Astrocyte (in vitro differentiated cells and primary cell): ENCODE data around the gene RAB3A. TPM values are rescaled to one million over a fixed set of nuclear protein-coding genes. Genes with fewer than 3 reads are reported as not detected.

Source experiments
- DNase-seq: peaks from one replicate; pipeline ENCODE4 v3.0.0-alpha.2; 2010; ENCODE audit warnings: low read depth
- FAIRE-seq: peaks from 2 replicates; lab custom pipeline; 2011; peaks lifted over from hg19 to GRCh38; lab: Jason Lieb, UNC
- H2AFZ ChIP-seq: 2 replicates; pipeline ENCODE4 v1.6.0; 2012; ENCODE audit warnings: low read depth, low read length, inconsistent platforms
- H3K27ac ChIP-seq: 2 replicates; pipeline ENCODE4 v1.5.1; 2011; ENCODE audit warnings: low read depth, low read length, inconsistent platforms
- H3K27me3 ChIP-seq: 2 replicates; pipeline ENCODE4 v1.6.0; 2011; ENCODE audit warnings: low read length, inconsistent platforms; ENCODE audit not compliant: insufficient read depth
- H3K36me3 ChIP-seq: 2 replicates; pipeline ENCODE4 v1.5.1; 2011; ENCODE audit warnings: low read length, inconsistent platforms; ENCODE audit not compliant: insufficient read depth
- H3K4me1 ChIP-seq: 2 replicates; pipeline ENCODE4 v1.5.1; 2011; ENCODE audit warnings: low read length, inconsistent platforms; ENCODE audit not compliant: insufficient read depth
- H3K4me2 ChIP-seq: 2 replicates; pipeline ENCODE4 v1.6.0; 2012; ENCODE audit warnings: low read length, inconsistent platforms
- H3K4me3 ChIP-seq: 2 replicates; pipeline ENCODE4 v1.5.1; 2011; ENCODE audit warnings: low read depth, mild to moderate bottlenecking, low read length, inconsistent platforms; ENCODE audit not compliant: insufficient read depth
- H3K79me2 ChIP-seq: 2 replicates; pipeline ENCODE4 v1.6.0; 2012; ENCODE audit warnings: mild to moderate bottlenecking, low read length, inconsistent platforms; ENCODE audit not compliant: insufficient read depth
- H3K9ac ChIP-seq: 2 replicates; pipeline ENCODE4 v1.6.0; 2012; ENCODE audit warnings: mild to moderate bottlenecking, low read length, inconsistent platforms
- H3K9me3 ChIP-seq: 2 replicates; pipeline ENCODE4 v1.5.1; 2012; ENCODE audit warnings: low read depth, mild to moderate bottlenecking, low read length, inconsistent platforms; ENCODE audit not compliant: insufficient read depth
- H4K20me1 ChIP-seq: 2 replicates; pipeline ENCODE4 v1.6.0; 2012; ENCODE audit warnings: low read length, inconsistent platforms; ENCODE audit not compliant: insufficient read depth
- H3K27ac Mint-ChIP-seq: one replicate; pipeline ENCODE4 v1.8.0; 2021; ENCODE audit warnings: mild to moderate bottlenecking, mixed read lengths; ENCODE audit not compliant: unreplicated experiment
- H3K27me3 Mint-ChIP-seq: one replicate; pipeline ENCODE4 v1.8.0; 2021; ENCODE audit warnings: low read depth, mixed read lengths; ENCODE audit not compliant: unreplicated experiment
- H3K36me3 Mint-ChIP-seq: one replicate; pipeline ENCODE4 v1.8.0; 2021; ENCODE audit warnings: low read depth, mixed read lengths; ENCODE audit not compliant: unreplicated experiment
- H3K4me1 Mint-ChIP-seq: one replicate; pipeline ENCODE4 v1.8.0; 2021; ENCODE audit warnings: low read depth, mixed read lengths; ENCODE audit not compliant: unreplicated experiment
- H3K4me3 Mint-ChIP-seq: one replicate; pipeline ENCODE4 v1.8.0; 2021; ENCODE audit warnings: mild to moderate bottlenecking, moderate library complexity, mixed read lengths; ENCODE audit not compliant: unreplicated experiment
- H3K9me3 Mint-ChIP-seq: one replicate; pipeline ENCODE4 v1.8.0; 2021; ENCODE audit warnings: mild to moderate bottlenecking, mixed read lengths; ENCODE audit not compliant: unreplicated experiment
- EZH2 ChIP-seq: IDR thresholded peaks from 2 replicates; pipeline ENCODE4 v1.6.1; 2012; ENCODE audit warnings: mild to moderate bottlenecking, low read length, inconsistent platforms; ENCODE audit not compliant: insufficient read depth
- total RNA-seq: library from RNA; stranded (reverse); gene quantifications from 2 replicates; pipeline ENCODE4 v1.2.1, GENCODE V29; 2021
- TF ChIP-seq, protein P1 (sequence below): IDR thresholded peaks from 2 replicates; pipeline ENCODE4 v1.5.1; 2011; ENCODE audit warnings: low read depth, mild to moderate bottlenecking, inconsistent platforms, low read length, moderate library complexity; ENCODE audit not compliant: insufficient read depth

Gene RAB3A
- total RNA-seq, 1 donor from 2014 or later: 7.5 TPM

DNA sequence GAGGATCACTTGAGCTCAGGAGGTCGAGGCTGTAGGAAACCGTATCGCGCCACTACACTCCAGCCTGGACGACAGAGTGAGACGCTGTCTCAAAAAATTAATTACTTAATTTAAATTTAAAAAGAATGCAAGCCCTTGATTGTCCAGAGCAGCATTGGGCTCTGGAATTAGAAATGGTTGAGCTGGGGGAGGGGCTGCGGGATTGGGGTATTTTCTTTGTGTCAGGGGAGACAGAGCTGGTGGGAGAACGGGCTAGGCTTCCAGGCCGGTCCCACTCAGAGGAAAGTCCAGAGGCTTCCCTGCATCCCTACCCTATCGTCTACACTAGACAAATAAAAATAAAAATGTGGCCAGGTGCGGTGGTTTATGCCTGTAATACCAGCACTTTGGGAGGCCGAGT is 2.2 kb upstream of the RAB3A start:
- H3K4me3 Mint-ChIP-seq: no peak overlapping the region
- peaks cover 2% of the 10 kb centered on the region for H3K4me1 Mint-ChIP-seq
- Histone ChIP-seq H3K79me2 (peaks cover 3% of the 10 kb centered on the region), H3K4me2 (peak overlapping the region; percentile 87), H3K27me3 (no peaks in the 10 kb centered on the region), H3K4me3 (no peak overlapping the region), H3K36me3 (no peaks in the 10 kb centered on the region), H3K4me1 (peaks cover 18% of the 10 kb centered on the region), H3K9ac (peak overlapping the region; percentile 83), H4K20me1 (peaks cover 11% of the 10 kb centered on the region), H3K27ac (peak overlapping the region; percentile 86), H3K9me3 (no peaks in the 10 kb centered on the region), H2AFZ (peak overlapping the region; percentile 35)
- peak overlapping the region; percentile 91 for H3K27ac Mint-ChIP-seq
- TF ChIP-seq EZH2: no peak
- TF ChIP-seq, protein P1, sequence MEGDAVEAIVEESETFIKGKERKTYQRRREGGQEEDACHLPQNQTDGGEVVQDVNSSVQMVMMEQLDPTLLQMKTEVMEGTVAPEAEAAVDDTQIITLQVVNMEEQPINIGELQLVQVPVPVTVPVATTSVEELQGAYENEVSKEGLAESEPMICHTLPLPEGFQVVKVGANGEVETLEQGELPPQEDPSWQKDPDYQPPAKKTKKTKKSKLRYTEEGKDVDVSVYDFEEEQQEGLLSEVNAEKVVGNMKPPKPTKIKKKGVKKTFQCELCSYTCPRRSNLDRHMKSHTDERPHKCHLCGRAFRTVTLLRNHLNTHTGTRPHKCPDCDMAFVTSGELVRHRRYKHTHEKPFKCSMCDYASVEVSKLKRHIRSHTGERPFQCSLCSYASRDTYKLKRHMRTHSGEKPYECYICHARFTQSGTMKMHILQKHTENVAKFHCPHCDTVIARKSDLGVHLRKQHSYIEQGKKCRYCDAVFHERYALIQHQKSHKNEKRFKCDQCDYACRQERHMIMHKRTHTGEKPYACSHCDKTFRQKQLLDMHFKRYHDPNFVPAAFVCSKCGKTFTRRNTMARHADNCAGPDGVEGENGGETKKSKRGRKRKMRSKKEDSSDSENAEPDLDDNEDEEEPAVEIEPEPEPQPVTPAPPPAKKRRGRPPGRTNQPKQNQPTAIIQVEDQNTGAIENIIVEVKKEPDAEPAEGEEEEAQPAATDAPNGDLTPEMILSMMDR: no peak
- peaks cover 12% of the 10 kb centered on the region for H3K27me3 Mint-ChIP-seq
- FAIRE-seq: no peak
- H3K36me3 Mint-ChIP-seq: peaks cover 11% of the 10 kb centered on the region
- no peak for DNase-seq
- H3K9me3 Mint-ChIP-seq: peaks cover 2% of the 10 kb centered on the region

DNA sequence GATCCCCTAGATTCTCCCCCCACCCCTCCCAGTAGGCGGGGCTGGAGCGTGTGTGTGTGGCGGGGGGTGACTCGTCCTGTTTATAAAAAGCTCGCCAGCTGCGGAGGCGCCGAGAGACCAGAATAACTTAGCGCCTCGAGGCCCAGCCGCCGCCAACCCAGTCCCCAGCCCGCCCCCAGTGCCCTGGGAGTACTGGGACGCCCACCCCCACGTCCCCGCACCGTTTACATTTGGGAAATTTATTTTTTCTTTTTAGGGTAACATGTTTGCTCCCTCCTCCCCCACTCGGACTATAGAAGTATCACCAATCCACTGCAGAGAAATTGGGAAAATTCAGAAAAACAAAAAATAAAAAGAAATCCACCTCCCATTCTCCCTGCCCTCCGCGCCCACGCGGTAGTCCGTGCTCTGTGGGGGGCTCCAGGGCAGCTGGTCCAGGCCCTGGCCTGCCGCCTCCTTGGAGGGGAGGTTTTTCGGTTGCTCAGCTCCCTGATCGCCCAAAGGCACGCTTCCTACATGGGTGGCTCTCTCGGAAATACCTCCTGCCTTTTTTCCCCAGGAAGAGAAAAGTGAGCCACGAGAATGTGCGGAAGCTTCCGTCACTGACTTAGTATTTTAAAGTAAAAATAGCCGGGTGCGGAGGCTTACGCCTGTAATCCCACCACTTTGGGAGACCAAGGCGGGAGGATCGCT is 1.5 kb upstream of the RAB3A start:
- Histone ChIP-seq H3K79me2 (peaks cover 3% of the 10 kb centered on the region), H3K4me1 (peaks cover 18% of the 10 kb centered on the region), H3K9ac (peak overlapping the region; percentile 83), H3K27ac (peak overlapping the region; percentile 86), H3K4me2 (peak overlapping the region; percentile 87), H3K27me3 (no peaks in the 10 kb centered on the region), H3K4me3 (peak overlapping the region; percentile 55), H3K9me3 (no peaks in the 10 kb centered on the region), H2AFZ (peak overlapping the region; percentile 63), H3K36me3 (no peaks in the 10 kb centered on the region), H4K20me1 (peaks cover 11% of the 10 kb centered on the region)
- H3K27me3 Mint-ChIP-seq: peaks cover 5% of the 10 kb centered on the region
- no peak for TF ChIP-seq EZH2
- TF ChIP-seq, protein P1: no peak
- FAIRE-seq: no peak
- H3K9me3 Mint-ChIP-seq: peaks cover 2% of the 10 kb centered on the region
- H3K4me1 Mint-ChIP-seq: peaks cover 2% of the 10 kb centered on the region
- peaks cover 11% of the 10 kb centered on the region for H3K36me3 Mint-ChIP-seq
- H3K27ac Mint-ChIP-seq: peak overlapping the region; percentile 91
- peak overlapping the region; percentile 91 for H3K4me3 Mint-ChIP-seq
- peak; percentile 56 for DNase-seq
